Muscle layer of colon (tissue), 2 donors: ENCODE results near the gene LAIR2.
"Not testable (repeated sequence)": the region's sequence is repeated elsewhere in the genome, so short reads cannot be mapped to it uniquely, and the experiment has no call there.

ENCODE experiments used
- H3K27ac ChIP-seq: one replicate; pipeline ENCODE4 v1.7.0; 2013; ENCODE audit warnings: low read depth, mild to moderate bottlenecking, low read length, moderate library complexity
- H3K27me3 ChIP-seq, 2 donors: one replicate each; pipeline ENCODE4 v1.7.0; 2013; ENCODE audit warnings: low read length in 2 of 2, mild to moderate bottlenecking in 2 of 2; ENCODE audit not compliant: insufficient read depth in 2 of 2, control insufficient read depth in 1 of 2
- H3K36me3 ChIP-seq: one replicate; pipeline ENCODE4 v1.7.0; 2013; ENCODE audit warnings: mild to moderate bottlenecking, low read length; ENCODE audit not compliant: insufficient read depth
- H3K4me1 ChIP-seq: one replicate; pipeline ENCODE4 v1.7.0; 2013; ENCODE audit warnings: mild to moderate bottlenecking, low read length; ENCODE audit not compliant: insufficient read depth
- H3K4me3 ChIP-seq, 2 donors: one replicate each; pipeline ENCODE4 v1.7.0; 2013; ENCODE audit warnings: low read length in 2 of 2, low read depth in 1 of 2, mild to moderate bottlenecking in 1 of 2, moderate library complexity in 1 of 2
- H3K9ac ChIP-seq: one replicate; pipeline ENCODE4 v1.7.0; 2013; ENCODE audit warnings: low read length
- H3K9me3 ChIP-seq: one replicate; pipeline ENCODE4 v1.7.0; 2013; ENCODE audit warnings: mild to moderate bottlenecking, low read length
- donor health status: abdominal sarcoma.
- donor health status: Adenocarcinoma of cecum.

LAIR2 gene

DNA sequence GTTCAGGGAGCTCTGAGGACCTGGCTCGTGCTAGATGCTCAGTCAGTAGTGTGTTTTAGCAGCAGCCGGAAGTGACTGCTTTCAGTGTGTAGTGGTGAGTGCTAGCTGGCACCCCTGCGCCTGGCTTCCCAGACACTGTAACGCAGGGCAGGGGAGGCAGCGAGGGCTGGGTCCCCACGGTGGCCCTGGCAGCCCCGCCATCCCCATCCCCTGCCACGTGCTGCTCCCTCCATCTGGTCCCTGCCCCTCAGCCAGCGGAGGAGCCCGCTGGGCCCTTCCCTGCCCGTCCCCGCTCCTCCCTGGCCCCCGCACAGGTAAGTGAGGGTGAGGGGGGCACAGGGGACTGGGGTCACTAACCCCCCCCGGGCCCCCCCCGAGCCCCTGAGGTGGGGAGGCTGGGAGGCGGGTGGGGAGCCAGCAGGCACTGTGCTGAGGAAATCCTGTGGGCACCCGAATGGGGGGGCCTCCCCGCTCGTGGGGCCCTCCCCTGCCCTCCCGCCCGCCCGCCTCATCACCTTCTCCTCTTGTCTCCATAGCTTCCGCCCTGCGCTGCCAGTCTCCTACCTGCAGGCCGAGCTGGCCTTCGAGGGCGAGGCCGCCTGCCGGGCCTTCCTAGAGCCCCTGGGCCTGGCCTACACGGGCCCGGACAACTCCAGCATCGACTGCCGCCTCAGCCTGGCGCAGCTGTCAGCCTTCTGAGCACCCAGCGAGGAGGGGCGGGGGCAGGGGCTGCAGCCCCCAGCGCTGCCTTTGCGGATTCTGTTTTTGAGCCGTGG, 42.2 kb upstream of the LAIR2 start:
- Histone ChIP-seq H3K36me3 (peaks cover 56% of the 10 kb centered on the region), H3K27ac (no peak overlapping the region), H3K4me3 (no peak overlapping the region), H3K4me1 (peaks cover 20% of the 10 kb centered on the region), H3K27me3 (no peaks in the 10 kb centered on the region), H3K9ac (no peak overlapping the region), H3K9me3 (no peaks in the 10 kb centered on the region)

DNA sequence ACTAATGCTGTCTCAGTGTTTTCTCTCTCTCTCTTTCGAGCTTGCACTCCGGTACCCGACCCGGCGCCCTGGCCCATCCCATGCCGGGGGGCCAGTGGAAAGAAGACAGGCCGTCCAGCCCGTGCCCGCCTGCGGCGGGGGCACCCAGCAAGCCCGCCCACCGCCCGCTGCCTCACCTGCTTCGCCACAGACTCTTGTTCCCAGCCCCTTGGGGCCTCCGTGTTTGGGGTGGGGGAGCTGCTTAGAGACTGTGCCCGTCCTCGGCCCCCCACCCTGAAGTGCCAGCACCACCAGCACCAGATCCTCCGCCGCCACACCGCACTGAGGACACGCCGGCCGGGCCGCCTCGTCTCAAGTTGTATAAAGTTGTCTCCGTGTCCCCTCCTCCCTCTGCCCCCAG, 41.4 kb upstream of the LAIR2 start:
- Histone ChIP-seq H3K4me3 (no peak overlapping the region), H3K4me1 (peaks cover 20% of the 10 kb centered on the region), H3K36me3 (peaks cover 48% of the 10 kb centered on the region), H3K9ac (no peak overlapping the region), H3K9me3 (no peaks in the 10 kb centered on the region), H3K27me3 (no peaks in the 10 kb centered on the region), H3K27ac (no peak overlapping the region)

GRCh38 chr19:54461613-54462012, 41.0 kb upstream of the LAIR2 start:
- Histone ChIP-seq H3K4me3 (no peak overlapping the region), H3K4me1 (peaks cover 20% of the 10 kb centered on the region), H3K36me3 (peaks cover 45% of the 10 kb centered on the region), H3K9ac (no peak overlapping the region), H3K27me3 (no peaks in the 10 kb centered on the region), H3K27ac (no peak overlapping the region), H3K9me3 (no peaks in the 10 kb centered on the region)

- peak overlapping the region; percentile 11 to 66 for H3K4me3 ChIP-seq
- no peaks in the 10 kb centered on the region for H3K27me3 ChIP-seq
- peaks cover 20% of the 10 kb centered on the region for H3K4me1 ChIP-seq
- H3K27ac ChIP-seq: peak overlapping the region; percentile 77
- H3K9ac ChIP-seq: no peak overlapping the region
- H3K36me3 ChIP-seq: peaks cover 39% of the 10 kb centered on the region
- no peaks in the 10 kb centered on the region for H3K9me3 ChIP-seq
Measured at GRCh38 chr19:54462047-54462654, 40.5 kb upstream of the LAIR2 start.

DNA sequence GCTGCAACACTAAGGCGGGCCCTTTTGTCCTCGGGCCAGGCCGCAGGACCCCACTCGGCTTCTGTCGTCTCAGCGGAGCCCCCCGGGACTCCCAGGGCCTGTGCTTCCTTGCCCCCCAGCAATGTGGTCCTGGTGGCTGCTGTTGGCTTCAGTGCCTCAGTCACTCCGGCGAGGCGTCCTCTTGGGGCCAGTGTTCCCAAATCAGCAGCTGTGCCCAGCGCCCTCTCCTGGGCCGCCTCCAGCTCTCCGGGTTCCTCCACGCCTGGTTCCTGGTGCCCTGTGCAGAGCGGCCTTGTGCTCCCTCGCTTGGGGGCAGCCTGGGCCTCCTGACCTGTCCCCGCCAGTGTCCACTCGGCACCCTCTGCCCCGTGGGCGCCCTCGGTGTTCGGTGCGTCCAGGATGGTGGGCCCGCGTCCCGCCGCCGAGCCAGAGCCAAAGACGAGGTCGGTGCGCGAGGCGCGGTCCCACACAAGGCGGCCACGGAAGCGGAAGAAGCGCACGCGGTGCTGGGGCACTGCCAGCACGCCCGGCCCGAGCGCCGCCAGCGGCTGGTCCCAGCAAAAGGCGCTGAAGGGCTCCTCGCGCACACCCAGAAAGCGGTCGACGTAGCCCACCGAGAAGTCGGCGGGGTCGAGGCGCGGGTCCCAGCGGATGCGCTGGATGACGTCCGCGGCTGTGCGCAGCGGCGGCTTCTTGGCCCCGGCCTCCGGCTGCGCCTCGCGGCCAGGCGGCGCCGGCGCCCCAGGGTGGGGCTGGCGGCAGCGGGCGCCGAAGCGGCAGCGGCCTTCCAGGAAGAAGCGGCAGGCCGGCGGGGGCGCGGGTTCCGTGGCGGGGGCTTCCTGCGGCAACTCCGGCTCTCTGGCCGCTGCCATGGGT, 39.7 kb upstream of the LAIR2 start:
- H3K9me3 ChIP-seq: no peaks in the 10 kb centered on the region
- peaks cover 20% of the 10 kb centered on the region for H3K4me1 ChIP-seq
- H3K9ac ChIP-seq: no peak overlapping the region
- peaks cover 32% of the 10 kb centered on the region for H3K36me3 ChIP-seq
- peak overlapping the region; percentile 53 to 66 for H3K4me3 ChIP-seq
- H3K27ac ChIP-seq: peak overlapping the region; percentile 77
- no peaks in the 10 kb centered on the region for H3K27me3 ChIP-seq

GRCh38 chr19:54463531-54464043, 39.0 kb upstream of the LAIR2 start, which contains the start of gene LENG9:
Gene LENG9, minus strand, starts transcription at chr19:54463778. Its CDS starts 252 bp downstream, at chr19:54463526.
- peak within 1 kb of the TSS; percentile 53 to 66 for H3K4me3 ChIP-seq
- H3K27ac ChIP-seq: peak within 1 kb of the TSS; percentile 77
- peaks cover 25% of the 10 kb centered on the region for H3K36me3 ChIP-seq
- no peaks in the 10 kb centered on the region for H3K27me3 ChIP-seq
- H3K4me1 ChIP-seq: peaks cover 20% of the 10 kb centered on the region
- H3K9ac ChIP-seq: no peak within 1 kb of the TSS
- no peaks in the 10 kb centered on the region for H3K9me3 ChIP-seq

DNA sequence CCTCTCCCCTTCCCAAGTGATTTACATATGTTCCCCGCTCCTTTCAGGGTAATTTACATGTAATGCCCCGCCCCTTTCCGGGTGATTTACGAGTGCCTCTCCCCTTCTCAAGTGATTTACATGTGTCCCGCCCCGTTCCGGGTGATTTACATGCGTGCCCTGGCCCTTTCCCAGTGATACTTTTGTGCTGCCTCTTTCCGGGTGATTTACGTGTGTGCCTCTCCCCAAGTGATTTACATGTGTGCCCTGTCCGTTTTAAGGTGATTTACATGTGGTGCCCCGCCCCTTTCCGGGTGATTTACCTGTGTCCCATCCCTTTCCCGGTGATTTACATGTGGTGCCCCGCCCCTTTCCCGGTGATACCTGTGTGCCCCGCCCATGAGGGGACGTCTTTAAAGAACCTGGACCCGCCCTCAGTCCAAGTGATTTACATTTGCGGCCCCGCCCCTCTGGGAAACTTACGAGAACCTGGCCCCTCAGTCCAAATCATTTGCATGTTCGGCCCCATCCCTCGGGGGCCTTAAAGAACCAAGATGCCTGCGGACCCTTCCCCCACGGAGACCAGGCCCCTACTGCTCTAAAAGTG, 38.5 kb upstream of the LAIR2 start:
- Histone ChIP-seq H3K9ac (no peak overlapping the region), H3K4me1 (peaks cover 20% of the 10 kb centered on the region), H3K9me3 (no peaks in the 10 kb centered on the region), H3K27ac (peak overlapping the region; percentile 61), H3K4me3 (peak overlapping the region; percentile 46 to 66), H3K36me3 (peaks cover 20% of the 10 kb centered on the region), H3K27me3 (no peaks in the 10 kb centered on the region)

DNA sequence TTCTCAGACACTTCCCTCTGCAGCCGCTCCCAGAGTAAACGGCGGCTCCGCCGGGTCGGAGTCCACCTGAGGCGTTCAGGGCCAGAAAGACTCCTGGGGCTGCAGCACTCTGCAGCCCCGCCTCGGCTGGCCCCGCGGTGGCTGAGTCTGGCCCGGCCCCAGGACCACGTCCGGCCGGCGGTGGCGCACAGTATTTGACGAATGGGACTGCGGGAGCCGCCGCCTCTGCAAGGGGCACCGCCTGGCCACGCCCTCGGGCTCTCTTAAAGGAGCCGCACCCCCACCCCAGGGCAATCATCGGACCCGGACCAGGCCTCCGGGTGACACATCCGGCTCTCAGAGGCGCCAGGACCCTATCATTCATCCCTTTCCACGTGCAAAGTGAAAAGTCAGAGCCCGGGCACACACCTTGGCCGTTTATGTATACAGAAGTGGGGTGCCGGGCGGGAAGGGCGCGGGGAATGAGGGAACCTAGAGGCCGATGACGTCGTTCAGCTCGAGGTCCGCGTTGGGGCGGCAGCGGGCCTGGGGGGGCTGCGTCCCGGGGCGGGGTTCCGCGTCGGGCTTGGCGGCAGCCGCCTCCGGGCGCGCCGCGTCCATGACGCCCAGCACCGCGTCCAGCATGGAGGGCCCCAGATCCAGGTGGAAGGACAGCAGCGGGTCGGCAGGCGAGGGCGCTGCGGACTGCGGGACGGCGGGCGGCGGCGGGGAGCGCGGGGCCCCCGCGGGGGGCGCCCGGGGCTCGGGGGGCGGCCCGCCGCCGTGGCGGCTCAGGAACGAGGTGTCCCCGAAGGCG, 37.8 kb upstream of the LAIR2 start:
- Histone ChIP-seq H3K4me1 (peaks cover 20% of the 10 kb centered on the region), H3K9me3 (no peaks in the 10 kb centered on the region), H3K4me3 (peak overlapping the region; percentile 46 to 66), H3K36me3 (peaks cover 13% of the 10 kb centered on the region), H3K27ac (peak overlapping the region; percentile 61), H3K9ac (no peak overlapping the region), H3K27me3 (no peaks in the 10 kb centered on the region)

DNA sequence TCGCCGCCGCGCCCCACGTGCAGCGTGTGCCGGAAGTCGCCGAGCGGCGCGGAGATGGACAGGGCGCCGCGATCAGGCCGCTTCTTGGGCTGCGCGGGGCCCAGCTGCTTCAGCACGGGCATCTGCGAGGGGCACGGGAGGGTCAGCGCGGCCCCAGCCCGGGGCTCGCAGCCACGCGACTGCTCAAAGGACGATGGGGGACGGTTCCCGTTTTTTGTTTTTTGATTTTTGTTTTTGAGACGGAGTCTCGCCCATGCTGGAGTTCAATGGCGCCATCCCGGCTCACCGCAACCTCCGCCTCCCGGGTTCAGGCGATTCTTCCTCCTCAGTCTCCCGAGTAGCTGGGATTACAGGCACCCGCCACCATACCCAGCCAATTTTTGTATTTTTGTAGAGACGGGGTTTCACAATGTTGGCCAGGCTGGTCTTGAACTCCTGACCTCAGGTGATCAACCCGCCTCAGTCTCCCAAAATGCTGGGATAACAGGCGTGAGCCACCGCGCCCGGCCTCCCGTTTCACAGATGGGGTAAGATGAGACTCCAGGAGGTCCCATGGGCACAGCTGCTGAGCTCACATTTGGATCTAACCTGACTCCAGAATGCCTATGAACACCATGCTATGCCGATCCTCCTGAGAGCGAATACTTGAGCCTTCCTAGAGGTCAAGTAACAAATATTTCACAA, 37.1 kb upstream of the LAIR2 start:
- Histone ChIP-seq H3K4me3 (no peak overlapping the region), H3K27ac (no peak overlapping the region), H3K4me1 (peaks cover 20% of the 10 kb centered on the region)

GRCh38 chr19:54466110-54466480, 36.5 kb upstream of the LAIR2 start:
- H3K4me3 ChIP-seq, H3K36me3 ChIP-seq, H3K27me3 ChIP-seq, H3K27ac ChIP-seq, H3K9me3 ChIP-seq, H3K9ac ChIP-seq: not testable (repeated sequence)
- peaks cover 20% of the 10 kb centered on the region for H3K4me1 ChIP-seq

More for the DNA sequence above, 37.1 kb upstream of the LAIR2 start:
- peaks cover 0 to 5% of the 10 kb centered on the region in 2 donors for H3K27me3 ChIP-seq
- peaks cover 11% of the 10 kb centered on the region for H3K36me3 ChIP-seq
- no peaks in the 10 kb centered on the region for H3K9me3 ChIP-seq
- H3K9ac ChIP-seq: no peak overlapping the region
